HG03060 (cell line): ENCODE measurements around the gene HES6.

Experiments
- ATAC-seq: cut with Tn5 transposase; IDR thresholded peaks from one replicate; pipeline ENCODE4 v1.9.1; 2021; ENCODE audit warnings: low read depth, moderate number of reproducible peaks; ENCODE audit not compliant: unreplicated experiment

HES6 gene

GRCh38 chr2:238203973-238204683, 35.7 kb downstream of the HES6 start:
- peak; percentile 17 for ATAC-seq

- peak; percentile 57 for ATAC-seq
Observed at GRCh38 chr2:238203094-238203972, 36.5 kb downstream of the HES6 start, which contains the start of gene ILKAP. ILKAP (minus strand) TSS chr2:238203695; CDS start chr2:238203553, 142 bp downstream.

- ATAC-seq = no peak
Observed at GRCh38 chr2:238202326-238203093, 37.3 kb downstream of the HES6 start.

- ATAC-seq = no peak
Observed at GRCh38 chr2:238190445-238190844, 49.4 kb downstream of the HES6 start.
